ENCODE measurements around the gene BICD1.

Gene BICD1

DNA sequence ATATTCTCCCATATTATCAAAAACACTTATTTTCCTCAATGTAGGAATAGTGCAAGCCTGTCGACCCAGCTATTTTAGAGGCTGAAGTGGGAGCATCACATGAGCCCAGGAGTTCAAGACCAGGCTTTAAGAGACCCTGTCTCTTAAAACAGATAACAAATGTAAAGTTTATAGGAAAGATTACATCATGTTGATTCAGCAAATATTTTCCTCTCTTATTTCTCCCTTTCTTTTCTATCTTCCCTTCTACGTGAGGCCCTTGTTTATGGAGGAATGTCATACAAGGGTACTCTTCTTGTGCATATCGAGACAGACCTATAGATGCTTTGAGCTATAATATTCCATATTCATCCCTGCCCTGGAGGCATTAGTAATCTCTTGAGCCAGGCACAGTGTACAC is 256.2 kb downstream of the BICD1 start:
- DNase-seq = no peak

DNA sequence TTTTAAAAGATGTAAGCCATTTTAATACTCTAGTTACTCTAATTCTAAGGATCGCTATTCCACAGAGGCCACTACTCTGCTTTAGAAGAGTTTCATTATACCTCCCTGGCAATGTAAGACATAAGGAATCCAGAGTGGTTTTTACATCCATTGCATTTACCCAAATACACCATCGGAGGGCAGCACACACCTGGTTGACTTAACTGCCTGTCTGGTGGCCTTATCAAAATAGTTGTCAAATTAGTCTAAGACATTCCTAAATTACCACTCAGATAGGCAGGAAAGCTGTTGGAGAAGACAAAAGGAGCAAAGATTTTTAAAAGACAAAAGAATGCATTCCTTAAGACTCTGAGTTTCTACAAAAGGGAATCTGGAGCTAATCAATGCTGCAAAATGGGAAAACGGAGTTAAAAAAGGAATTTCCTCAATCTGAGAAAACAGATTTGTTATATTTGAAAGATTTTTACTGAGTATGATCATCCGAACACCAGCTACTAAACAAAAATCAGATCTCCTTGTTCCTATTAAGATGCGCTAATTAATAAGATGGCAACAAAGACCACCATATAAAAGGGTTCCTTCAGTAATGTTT is 258.9 kb downstream of the BICD1 start:
- no peak for DNase-seq

DNA sequence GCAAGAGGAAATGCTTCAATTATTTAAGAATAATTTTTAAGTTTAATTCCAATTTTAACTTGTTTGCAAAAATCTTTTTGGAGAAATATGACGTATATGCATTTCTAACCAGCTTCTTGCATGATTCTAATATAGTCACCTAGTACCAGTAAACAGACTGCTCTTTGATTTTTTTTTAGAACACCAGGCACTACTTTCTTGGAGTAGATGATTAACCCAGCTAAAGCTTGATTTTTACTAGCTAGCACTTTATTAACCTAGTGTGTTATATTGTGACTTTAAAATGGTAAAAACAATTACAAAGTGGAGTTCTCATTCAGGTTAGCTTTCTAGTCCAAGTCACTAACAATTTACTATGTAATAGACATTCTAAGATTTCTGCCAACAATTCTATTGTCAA is 260.1 kb downstream of the BICD1 start:
- DNase-seq = no peak

DNA sequence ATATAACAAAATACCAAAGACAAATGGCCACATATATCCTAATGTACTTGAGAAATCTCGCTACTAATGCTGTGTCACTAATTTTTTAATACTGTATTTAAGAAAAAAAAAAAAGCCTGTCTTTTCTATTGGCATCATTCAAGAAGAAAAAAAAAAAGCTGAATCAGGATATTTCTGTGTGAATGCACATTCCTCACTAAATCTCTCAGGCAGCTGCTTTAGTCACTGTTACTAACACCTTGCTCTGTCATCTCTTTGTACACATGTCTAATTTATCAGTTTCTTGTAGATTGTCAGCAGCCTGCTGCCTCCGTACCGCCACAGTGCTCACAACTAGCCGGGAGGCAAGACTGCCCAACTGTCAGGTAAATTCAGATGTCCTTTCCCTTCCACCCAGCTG is 260.7 kb downstream of the BICD1 start:
- DNase-seq = no peak

DNA sequence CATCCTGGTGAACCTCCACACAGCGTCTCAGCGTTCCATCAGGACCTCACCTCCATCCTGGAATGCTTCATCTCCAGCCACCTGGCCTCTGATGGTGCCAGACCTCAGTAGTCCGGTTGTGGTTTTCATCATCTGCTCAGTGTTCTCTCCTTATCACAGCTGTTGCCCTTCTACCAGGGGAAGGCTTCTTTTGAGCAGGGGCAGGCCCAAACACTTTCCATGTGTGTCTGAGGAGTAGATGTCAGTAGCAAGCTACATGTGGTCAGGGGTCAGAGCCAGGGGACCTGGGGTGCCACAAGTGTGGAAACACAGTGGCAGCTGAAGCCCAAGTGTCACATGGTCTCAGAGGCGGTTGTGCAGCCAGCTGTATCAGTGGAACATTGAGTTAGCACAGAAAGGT is 262.6 kb downstream of the BICD1 start:
- DNase-seq = no peak

DNA sequence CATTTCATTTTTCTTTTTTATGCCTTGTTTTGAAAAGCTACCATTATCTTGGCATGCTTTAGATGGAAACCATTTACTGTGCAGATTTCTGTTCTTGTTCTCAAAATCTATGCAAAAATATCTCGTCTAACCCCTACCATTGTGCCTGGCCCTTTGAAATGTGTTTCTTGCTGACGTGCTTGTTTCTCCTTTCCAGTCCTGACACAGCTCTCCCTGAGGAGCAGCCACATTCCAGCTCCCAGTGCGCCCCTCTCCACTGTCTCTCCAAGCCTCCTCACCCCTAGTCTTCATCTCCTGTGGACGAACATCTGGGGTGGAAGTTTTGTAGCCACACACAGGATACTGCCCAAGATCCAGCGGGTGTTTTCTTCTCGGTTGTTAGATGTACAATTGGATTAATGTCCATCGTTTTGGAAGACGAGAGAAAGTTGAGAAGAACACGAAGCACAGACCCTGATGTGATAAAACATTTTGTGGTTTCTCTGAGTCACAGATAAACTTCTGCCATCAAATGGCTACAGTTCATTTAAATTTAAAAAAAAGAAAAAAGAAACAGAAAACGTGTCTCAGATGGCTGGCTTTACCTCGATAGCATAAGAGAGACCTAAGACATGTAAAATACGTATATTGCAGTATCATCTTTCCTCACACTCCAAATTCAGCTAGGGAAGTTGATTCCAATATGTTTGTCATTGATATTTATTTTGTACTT is 270.9 kb downstream of the BICD1 start:
- no peak for DNase-seq

DNA sequence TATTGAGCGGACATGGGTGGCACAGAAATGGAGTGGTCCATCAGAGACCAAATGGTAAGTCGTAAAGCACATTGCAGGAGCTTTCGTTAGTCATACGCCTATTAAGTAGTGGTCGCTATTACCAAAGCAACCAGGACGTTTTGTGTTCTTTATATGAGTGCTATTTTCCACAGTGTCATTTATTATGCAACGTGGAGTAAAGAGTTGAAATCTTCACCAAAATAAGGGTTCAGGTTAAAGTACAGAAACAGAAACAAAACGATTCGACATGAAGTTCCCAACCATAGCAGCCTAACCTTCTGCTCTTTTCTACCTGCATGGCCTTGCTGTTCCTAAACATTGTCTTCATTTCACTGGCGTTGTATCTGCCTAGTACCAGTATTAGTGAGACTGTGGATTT is 272.6 kb downstream of the BICD1 start:
- DNase-seq = no peak

DNA sequence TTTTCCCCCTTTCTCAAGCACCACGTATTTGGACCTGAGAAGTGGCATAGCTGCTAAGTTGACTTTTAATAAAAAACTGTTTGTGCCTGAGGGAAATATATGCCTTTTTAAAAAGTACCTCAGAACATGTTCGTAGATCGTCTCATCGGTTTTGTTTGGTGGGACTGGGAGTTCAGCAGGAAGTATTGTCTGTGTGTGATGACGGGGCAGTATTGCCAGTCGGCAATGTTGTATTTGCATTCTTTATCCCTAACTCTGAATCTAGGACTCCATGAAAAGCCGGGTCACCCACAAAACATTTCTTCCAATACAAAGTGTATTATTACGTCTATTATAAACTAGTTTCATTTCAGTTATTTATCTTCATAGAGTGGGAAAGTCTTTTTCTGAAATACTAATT is 273.0 kb downstream of the BICD1 start:
- DNase-seq = no peak

DNA sequence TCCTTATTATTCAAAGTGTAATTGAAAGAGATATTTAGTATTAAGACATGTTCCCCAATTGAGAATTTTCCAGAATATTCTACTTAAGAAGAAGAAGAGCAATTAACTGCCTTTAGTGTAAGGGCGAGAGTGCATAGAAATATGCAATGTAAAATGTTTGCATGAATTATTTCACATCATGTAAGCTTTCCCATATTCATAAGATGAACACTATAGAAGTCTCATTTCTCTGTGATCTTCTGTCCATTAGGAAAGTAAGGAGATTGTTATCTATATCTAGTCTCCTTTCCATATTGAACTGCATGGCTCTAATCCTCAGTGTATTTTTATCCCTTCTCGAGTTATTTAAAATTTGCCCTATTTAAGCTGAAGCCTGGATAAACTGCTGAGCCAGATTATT is 275.6 kb downstream of the BICD1 start:
- DNase-seq = no peak

DNA sequence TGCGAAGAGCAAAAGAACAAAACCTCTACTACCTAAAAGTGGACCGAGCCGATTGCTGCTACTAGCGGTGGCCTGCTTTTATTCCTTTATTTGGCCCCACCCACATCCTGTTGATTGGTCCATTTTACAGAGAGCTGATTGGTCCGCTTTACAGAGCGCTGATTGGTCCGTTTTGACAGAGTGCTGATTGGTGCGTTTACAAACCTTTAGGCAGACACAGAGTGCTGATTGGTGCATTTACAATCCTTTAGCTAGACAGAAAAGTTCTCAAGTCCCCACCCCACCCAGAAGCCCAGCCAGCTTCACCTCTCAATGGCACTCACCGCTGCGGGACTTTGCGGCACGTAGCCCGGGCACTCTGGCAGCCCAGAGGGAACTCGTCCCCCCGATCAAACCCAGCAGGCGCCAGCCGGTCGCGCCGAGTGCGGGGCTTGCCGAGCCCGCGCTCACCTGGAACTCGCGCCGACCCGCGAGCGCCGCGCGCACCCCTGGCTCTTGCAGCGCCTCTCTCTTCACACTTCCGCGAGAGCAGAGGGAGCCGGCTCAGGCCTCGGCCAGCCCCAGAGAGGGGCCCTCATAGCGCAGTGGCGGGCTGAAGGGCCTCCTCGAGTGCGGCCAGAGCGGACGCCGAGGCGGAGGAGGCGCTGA is 284.0 kb downstream of the BICD1 start:
- DNase-seq = no peak

DNA sequence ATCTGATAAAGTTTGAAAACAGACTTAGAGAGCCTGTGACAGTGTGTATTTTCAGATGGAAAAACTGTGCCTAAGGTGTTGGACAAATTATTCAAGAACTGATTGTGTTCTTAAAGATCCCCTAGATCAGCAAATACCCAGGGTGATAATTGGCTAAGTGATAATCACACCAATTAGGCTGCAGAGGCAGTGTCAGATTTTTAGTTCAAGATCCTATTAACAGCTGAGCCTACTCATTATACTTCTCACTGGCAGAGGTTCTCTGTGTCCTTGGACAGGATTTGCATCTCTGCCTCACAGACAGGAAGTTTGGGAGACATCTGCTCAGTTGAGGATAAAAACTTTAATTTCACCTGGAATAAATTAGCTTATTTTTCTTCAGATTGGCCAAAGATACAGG is 288.4 kb downstream of the BICD1 start:
- DNase-seq = no peak

DNA sequence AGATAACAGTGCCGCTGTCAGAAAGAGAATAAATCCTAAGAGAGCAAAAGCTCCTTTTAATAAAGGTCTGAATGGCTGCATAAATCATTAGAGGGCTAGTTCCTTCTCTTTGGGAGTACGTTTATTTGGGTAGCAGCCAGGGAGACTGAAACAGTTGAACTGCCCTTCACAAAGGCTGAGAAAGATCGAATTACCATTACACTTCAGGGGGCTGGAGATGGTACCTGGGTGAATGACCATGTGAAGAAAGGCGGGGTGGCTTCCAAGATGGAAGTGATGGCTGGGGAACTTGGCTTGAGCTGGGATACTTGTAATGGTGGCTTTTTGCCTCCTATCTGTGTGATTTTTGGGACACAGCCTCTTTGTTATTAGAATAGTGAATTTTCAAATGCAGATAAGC is 291.0 kb downstream of the BICD1 start:
- no peak for DNase-seq

DNA sequence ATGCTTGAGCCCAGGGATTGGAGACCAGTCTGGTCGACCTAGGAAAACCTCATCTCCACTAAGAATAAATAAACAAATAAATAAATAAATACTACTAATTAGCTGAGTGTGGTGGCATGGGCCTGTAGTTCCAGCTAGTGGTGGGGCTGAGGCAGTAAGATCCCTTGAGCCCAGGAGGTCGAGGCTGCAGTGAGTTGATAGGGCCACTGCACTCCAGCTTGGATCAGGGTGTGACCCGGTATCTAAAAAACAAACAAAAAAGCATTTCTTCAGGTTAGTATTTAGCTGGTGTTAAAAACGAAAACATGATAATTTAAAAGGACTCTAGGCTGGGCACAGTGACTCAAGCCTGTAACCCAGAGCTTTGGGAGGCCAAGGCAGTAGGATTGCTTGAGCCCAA is 291.5 kb downstream of the BICD1 start:
- DNase-seq = no peak

DNA sequence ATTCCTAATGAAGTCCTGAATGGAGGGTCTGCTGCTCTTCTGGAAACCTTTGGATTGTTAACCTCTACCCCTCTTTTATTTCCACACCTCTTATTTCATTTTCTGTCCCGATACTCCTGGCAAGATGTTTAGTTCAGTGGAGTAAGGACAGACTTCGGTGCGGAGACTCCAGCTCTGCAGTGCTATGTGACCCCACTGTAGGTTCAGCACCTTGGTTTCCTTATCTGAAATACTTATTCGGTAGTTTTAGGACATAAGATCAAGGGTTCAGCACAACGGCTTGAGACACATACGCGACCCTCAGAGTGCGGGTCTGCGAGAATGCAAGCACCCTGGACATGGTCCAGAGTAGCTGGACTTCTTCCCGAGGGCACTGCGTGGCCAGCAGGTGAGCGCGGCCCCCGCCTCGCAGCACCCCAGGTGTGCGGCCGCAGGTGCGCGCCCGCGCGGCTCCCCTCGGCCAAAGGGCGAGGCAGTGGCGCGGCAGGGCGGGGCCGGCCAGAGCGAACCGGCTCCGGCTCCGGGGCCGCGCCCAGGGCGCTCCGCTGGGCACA is 292.2 kb downstream of the BICD1 start:
- no peak for DNase-seq

DNA sequence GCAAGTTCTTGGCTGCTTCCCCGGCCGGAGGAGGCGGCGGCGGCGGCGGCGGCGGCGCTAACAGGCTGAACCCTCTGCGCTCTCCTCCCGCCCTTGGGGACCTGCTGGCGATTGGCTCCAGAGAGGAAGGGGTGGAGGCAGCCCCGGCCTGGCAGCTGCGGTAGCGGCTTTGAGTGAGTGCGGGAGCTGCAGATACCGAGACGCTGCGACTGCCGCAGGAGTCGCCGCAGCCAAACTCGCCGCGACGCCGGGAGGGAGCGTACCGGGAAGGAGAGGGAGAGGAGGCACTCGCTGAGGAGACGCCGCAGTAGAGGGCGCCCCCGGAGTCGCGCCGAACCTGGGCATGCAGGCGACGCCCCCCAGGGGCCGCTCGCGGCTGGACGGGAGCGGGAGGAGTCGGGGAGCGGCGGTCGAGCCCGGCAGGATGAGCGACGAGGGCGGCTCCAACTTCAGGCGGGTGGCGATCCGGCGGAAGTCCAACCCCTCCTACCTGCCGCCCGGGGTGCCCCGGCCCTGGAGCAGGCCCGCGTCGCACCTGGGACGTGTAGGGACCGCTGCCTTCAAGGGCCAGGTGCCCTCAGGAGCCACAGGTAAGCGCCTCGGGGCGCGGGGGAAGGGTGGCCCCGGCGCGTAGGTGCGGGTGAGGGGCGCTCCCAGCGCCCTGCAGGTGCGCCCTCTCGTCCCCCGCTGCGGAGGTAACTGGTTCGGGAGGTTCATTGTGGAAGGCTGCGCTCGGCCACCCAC is 292.9 kb downstream of the BICD1 start, which contains the start of gene FGD4:
Gene FGD4 (plus strand): TSS at position 189 of the 744 bp plus-strand sequence.
- DNase-seq = no peak

DNA sequence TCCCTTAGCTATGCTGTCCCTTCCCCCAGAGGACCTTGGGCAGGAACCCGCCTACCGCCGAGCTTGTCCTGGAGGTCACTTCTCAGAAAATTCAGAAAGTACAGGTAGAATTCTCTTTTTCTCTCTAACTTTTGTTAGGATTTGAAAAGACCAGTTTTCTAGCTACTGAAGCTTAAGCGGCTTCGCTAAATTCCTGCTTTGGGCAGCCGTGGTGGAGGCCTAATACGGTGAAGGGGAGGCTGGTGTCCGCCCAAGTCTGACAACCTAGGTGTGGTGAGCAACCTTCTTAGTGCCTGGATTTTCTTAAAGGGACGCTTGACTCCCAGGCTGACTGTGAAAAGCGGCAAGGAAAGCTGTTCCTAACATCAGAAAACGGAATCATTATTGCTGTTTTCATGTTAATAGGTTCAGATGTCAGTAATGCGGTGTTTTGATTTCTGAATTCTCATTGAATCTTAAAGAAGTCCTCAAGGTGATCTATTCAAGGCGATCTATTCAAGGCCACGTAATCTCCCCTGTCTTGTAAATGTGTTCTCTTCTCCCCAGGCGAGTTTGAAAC is 293.5 kb downstream of the BICD1 start:
- no peak for DNase-seq

DNA sequence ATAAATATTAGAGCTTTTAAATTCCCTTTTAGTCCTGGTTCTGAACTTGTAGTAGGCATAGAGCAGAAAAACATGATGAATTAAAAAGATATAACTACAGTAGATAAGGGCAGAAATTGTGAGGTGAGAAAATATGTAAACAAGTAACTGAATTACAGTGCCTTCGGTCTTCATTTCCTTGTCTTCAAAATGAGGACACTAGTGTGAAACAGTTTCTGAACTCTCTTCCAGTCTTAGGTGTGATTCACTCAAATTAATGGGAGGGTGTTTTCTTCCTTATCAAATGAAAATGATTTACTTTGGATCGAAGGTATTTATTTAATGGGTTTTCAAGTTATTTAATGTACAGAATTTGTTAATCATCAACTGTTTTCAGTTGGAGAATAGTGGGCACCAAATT is 294.2 kb downstream of the BICD1 start:
- DNase-seq = no peak

DNA sequence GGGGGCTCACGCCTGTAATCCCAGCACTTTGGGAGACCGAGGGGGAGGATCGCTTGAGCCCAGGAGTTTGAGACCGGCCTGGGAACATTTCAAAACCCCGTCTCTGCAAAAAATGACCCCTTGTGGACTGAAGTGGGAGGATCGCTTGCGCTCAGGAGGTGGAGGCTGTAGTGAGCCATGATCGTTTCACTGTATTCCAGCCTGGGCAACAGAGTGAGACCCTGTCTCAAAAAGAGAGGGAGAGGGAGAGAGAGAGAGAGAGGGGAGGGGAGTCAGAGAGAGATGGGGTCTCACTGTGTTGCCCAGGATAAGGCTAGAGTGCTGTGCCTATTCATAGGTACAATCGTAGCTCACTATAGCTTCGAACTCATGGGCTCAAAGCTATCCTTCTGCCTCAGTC is 295.5 kb downstream of the BICD1 start:
- no peak for DNase-seq

DNA sequence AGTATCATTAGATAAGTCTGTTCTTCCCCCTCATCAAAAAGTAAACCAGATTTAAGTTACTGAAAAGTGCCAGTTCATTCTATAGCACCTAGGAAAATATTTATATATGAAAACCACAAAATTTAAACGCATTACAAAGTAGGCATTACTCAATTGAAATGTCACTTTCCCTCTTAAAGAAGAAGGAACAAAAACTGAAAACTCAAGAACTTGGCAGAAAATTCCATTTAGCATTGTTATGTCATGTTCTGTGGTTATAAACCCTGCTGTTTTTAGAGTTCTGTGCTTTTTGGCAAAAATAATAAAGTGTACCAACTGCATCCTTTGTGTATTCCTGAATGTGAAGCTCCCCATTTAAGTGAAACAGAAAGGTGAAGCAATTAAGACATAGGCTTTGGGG is 296.3 kb downstream of the BICD1 start:
- DNase-seq = no peak

DNA sequence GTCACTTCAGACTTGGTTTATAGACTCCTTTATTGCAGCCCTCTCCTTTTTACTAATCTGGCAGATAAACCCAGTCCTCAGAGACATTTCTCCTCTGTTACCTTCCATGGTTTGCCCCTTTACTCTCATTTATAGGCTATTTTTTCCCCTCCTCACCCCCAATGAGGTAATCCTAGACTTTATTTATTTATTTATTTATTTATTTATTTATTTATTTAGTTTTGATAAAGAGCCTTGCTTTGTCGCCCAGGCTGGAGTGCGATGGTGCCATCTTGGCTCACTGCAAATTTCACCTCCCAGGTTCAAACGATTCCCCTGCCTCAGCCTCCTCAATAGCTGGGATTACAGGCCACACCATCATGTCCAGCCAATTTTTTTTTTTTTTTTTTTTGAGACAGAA is 301.1 kb downstream of the BICD1 start:
- DNase-seq = no peak

DNA sequence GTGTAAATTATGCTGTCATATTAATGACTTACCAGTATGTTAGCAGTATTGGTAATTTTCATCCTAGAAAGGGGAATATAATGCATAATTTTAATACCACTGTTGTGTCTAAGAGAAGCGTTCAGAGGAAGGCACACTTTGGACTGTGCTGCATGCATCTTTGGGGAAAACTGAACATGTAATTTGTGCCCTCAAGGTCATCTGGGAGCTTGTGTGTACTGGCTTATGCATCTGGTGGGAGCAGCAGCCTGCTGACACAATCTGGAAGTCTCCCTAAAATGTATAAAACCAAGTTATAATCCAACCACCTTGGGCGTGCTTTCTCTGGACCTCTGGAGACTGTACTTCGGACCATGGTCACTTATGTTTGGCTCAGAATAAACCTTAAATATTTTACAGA is 306.8 kb downstream of the BICD1 start:
- no peak for DNase-seq

DNA sequence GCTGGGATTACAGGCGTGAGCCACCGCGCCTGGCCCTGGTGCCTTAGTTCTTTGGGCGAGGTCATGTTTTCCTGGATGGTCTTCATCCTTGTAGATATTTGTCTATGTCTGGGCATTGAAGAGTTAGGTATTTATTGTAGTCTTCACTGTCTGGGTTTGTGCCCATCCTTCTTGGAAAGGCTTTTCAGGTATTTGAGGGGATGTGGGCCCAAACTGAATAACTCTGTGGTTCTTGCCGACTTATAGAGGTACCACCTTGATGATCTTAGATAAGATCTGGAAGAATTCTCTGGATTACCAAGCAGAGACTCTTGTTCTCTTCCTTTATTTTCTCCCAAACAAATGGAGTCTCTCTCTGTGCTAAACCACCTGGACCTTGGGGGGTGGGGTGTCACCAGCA is 311.6 kb downstream of the BICD1 start:
- no peak for DNase-seq

DNA sequence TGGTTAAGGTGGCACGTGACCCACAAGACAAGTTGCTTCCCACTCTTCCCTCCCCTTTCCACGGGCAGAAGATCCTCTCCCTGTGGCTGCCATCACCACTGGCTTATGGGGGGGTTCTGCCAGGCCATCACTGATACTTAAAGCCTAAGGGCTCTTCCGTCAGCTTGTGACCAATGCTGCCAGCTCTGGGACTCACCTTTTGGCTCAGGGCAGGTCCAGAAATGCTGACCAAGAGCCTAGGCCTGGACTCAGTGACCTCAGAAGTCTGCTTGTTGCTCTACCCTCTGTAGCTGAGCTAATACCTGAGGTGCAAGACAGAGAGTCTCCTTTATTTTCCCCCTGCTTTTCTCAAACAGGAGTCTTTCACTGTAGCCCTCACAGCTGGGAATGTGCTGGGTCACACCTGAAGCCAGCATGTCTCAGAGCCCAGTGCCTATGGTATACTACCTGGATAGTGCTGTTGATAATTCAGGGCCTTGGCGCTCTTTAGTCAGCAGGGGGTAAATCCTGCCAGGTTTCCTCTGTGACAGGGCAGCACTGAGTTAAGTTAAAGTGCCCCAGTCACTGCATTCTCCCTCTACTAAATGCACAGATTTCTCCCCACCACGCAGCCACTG is 312.4 kb downstream of the BICD1 start:
- DNase-seq = no peak

All from SIG-M5 (cell line).